Hepatocyte (in vitro differentiated cells): ENCODE data around the gene ARID4B. TPM values are rescaled to one million over a fixed set of nuclear protein-coding genes. Genes with fewer than 3 reads are reported as not detected.

Experiments
- DNase-seq: peaks from one replicate; pipeline ENCODE4 v3.0.0-alpha.2; 2016; ENCODE audit warnings: low spot score
- H2AFZ ChIP-seq: fragments of 200-600 bp; sonication (generic); 2 replicates; pipeline ENCODE4 v1.6.0; 2016; ENCODE audit warnings: antibody characterized with exemption, mild to moderate bottlenecking
- H3K27ac ChIP-seq: fragments of 200-600 bp; sonication (generic); 2 replicates; pipeline ENCODE4 v1.5.1; 2016; ENCODE audit warnings: mild to moderate bottlenecking
- H3K27me3 ChIP-seq: fragments of 200-600 bp; sonication (generic); 2 replicates; pipeline ENCODE4 v1.6.1; 2016
- H3K36me3 ChIP-seq: fragments of 200-600 bp; sonication (generic); replicated peaks from 2 replicates; pipeline ENCODE4 v1.5.1; 2016; ENCODE audit warnings: low read depth; ENCODE audit not compliant: insufficient read depth
- H3K4me1 ChIP-seq: fragments of 200-600 bp; sonication (generic); 2 replicates; pipeline ENCODE4 v1.5.1; 2016; ENCODE audit warnings: mild to moderate bottlenecking, moderate library complexity; ENCODE audit not compliant: insufficient read depth
- H3K4me2 ChIP-seq: fragments of 200-600 bp; sonication (generic); 2 replicates; pipeline ENCODE4 v1.6.0; 2016
- H3K4me3 ChIP-seq: fragments of 200-600 bp; sonication (generic); 2 replicates; pipeline ENCODE4 v1.5.1; 2016; ENCODE audit warnings: mild to moderate bottlenecking
- H3K79me2 ChIP-seq: fragments of 200-600 bp; sonication (generic); 2 replicates; pipeline ENCODE4 v1.6.0; 2017; ENCODE audit warnings: mild to moderate bottlenecking
- H3K9me2 ChIP-seq: fragments of 200-600 bp; sonication (generic); replicated peaks from 2 replicates; pipeline ENCODE4 v1.6.0; 2017; ENCODE audit warnings: mild to moderate bottlenecking; ENCODE audit not compliant: insufficient read depth
- H3K9me3 ChIP-seq: fragments of 200-600 bp; sonication (generic); 2 replicates; pipeline ENCODE4 v1.5.1; 2016; ENCODE audit warnings: low read depth, mild to moderate bottlenecking
- H4K20me1 ChIP-seq: fragments of 200-600 bp; sonication (generic); 2 replicates; pipeline ENCODE4 v1.6.0; 2016; ENCODE audit warnings: mild to moderate bottlenecking; ENCODE audit not compliant: insufficient read depth, poor library complexity, severe bottlenecking
- EZH2 ChIP-seq: fragments of 200-600 bp; sonication (generic); IDR thresholded peaks from 2 replicates; pipeline ENCODE4 v1.6.1; 2016; ENCODE audit warnings: antibody characterized with exemption, mild to moderate bottlenecking, borderline replicate concordance
- EZH2phosphoT487 ChIP-seq: fragments of 200-600 bp; sonication (generic); IDR thresholded peaks from one replicate; pipeline ENCODE4 v1.6.1; 2018; ENCODE audit warnings: antibody characterized with exemption, mild to moderate bottlenecking, low read depth, moderate library complexity; ENCODE audit not compliant: unreplicated experiment, severe bottlenecking
- WGBS: methylation state at CpG from one replicate; pipeline ENCODE4 v1.1.6; 2016; ENCODE audit warnings: low lambda C conversion rate; ENCODE audit errors: missing lambda C conversion rate; 5-methylcytosine and 5-hydroxymethylcytosine counted together
- polyA plus RNA-seq: library from polyadenylated mRNA; unstranded; fragments of >200 nt; fragmentation: Nextera tagmentation; extraction: Ambion mirVana; gene quantifications from 2 replicates; pipeline ENCODE4 v1.2.1, GENCODE V29; 2016
- total RNA-seq: library from RNA; depleted of rRNA; stranded (reverse); fragments of >200 nt; gene quantifications from 2 replicates; pipeline ENCODE4 v1.2.3, GENCODE V29; 2014
- TF ChIP-seq, protein P1 (sequence below): fragments of 200-600 bp; sonication (generic); IDR thresholded peaks from 2 replicates; pipeline ENCODE4 v1.5.1; 2016; ENCODE audit warnings: antibody characterized with exemption, mild to moderate bottlenecking; ENCODE audit not compliant: poor library complexity

The ARID4B gene
- total and polyA plus RNA-seq, 2 experiments from 2014 or later, result 29.4 to 35.0 TPM

DNA sequence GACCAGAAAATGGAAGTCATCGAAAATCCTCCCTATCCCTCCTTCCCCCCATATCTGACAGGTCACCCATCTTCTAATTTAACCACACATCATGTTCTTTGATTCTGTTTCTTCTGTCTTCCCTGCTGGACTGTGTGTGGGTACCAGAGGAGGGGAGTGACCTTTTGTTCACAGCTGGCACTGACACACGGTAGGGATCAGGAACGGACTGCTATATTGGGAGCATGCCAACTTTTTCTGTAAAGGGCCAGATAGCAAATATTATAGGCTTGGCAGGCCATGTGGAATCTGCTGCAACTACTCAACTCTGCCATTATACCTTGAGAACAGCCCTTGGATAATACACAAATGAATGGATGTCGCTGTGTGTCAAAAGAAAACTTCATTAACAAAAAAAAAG lies 191.9 kb downstream of the ARID4B start:
- Histone ChIP-seq H3K79me2 (no peaks in the 10 kb centered on the region), H3K36me3 (no peaks in the 10 kb centered on the region), H3K4me3 (no peak overlapping the region), H3K4me1 (no peaks in the 10 kb centered on the region), H3K9me2 (no peaks in the 10 kb centered on the region), H3K4me2 (no peak overlapping the region), H3K27ac (no peak overlapping the region), H3K27me3 (no peaks in the 10 kb centered on the region), H3K9me3 (no peaks in the 10 kb centered on the region), H2AFZ (no peak overlapping the region), H4K20me1 (no peaks in the 10 kb centered on the region)
- WGBS, result 81% methylated on average over 4 of the region's 4 CpGs
- TF ChIP-seq, protein P1, sequence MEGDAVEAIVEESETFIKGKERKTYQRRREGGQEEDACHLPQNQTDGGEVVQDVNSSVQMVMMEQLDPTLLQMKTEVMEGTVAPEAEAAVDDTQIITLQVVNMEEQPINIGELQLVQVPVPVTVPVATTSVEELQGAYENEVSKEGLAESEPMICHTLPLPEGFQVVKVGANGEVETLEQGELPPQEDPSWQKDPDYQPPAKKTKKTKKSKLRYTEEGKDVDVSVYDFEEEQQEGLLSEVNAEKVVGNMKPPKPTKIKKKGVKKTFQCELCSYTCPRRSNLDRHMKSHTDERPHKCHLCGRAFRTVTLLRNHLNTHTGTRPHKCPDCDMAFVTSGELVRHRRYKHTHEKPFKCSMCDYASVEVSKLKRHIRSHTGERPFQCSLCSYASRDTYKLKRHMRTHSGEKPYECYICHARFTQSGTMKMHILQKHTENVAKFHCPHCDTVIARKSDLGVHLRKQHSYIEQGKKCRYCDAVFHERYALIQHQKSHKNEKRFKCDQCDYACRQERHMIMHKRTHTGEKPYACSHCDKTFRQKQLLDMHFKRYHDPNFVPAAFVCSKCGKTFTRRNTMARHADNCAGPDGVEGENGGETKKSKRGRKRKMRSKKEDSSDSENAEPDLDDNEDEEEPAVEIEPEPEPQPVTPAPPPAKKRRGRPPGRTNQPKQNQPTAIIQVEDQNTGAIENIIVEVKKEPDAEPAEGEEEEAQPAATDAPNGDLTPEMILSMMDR, result no peak
- TF ChIP-seq EZH2 (no peak), EZH2phosphoT487 (no peak)
- no peak for DNase-seq

DNA sequence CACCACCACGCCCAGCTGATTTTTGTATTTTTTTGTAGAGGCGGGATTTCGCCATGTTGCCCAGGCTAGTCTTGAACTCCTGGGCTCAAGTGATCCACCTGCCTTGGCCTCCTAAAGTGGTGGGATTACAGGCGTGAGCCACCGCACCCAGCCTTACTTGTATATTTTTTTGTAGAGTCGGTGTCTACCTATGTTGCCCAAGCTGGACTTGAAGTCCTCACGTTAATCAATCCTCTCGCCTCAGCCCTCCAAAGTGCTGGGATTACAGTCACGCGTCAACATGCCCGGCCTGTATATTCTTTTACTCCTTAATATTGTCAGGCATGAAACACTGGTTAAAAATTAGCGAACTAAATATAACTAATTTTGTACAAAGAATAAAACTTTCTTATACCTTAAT lies 193.8 kb downstream of the ARID4B start:
- no peak overlapping the region for H3K27ac ChIP-seq
- H2AFZ ChIP-seq, result no peak overlapping the region
- H3K27me3 ChIP-seq, result no peaks in the 10 kb centered on the region
- H3K9me2 ChIP-seq, result no peaks in the 10 kb centered on the region
- no peak overlapping the region for H3K4me3 ChIP-seq
- H4K20me1 ChIP-seq, result no peaks in the 10 kb centered on the region
- H3K4me1 ChIP-seq, result no peaks in the 10 kb centered on the region
- whole genome bisulfite sequencing, result 97% methylated on average over 12 of the region's 12 CpGs
- TF ChIP-seq, protein P1, result no peak
- TF ChIP-seq EZH2phosphoT487 (no peak), EZH2 (no peak)
- no peaks in the 10 kb centered on the region for H3K79me2 ChIP-seq
- no peaks in the 10 kb centered on the region for H3K9me3 ChIP-seq
- H3K36me3 ChIP-seq, result no peaks in the 10 kb centered on the region
- DNase-seq, result no peak
- no peak overlapping the region for H3K4me2 ChIP-seq

DNA sequence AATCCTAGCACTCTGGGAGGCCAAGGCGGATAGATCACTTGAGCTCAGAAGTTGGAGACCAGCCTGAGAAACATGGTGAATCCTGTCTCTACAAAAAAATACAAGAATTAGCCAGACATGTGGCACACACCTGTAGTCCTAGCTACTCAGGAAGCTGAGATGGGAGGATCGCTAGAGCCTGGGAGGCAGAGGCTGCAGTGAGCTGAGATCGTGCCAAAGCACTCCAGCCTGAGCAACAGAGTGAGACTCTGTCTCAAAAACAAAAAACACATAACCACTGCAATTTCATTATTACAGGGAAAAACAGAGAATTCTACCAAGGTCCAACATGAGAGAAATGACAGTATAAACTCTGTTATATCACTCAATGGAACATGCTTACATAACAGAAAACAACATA lies 194.9 kb downstream of the ARID4B start:
- no peak overlapping the region for H3K27ac ChIP-seq
- DNase-seq, result no peak
- 89% methylated on average over 3 of the region's 3 CpGs for WGBS
- no peaks in the 10 kb centered on the region for H3K27me3 ChIP-seq
- no peak overlapping the region for H3K4me2 ChIP-seq
- no peak overlapping the region for H2AFZ ChIP-seq
- H3K4me1 ChIP-seq, result no peaks in the 10 kb centered on the region
- H3K36me3 ChIP-seq, result no peaks in the 10 kb centered on the region
- no peak overlapping the region for H3K4me3 ChIP-seq
- TF ChIP-seq EZH2, result no peak
- TF ChIP-seq, protein P1, result no peak
- TF ChIP-seq EZH2phosphoT487, result no peak
- H3K9me3 ChIP-seq, result no peaks in the 10 kb centered on the region
- no peaks in the 10 kb centered on the region for H4K20me1 ChIP-seq
- H3K9me2 ChIP-seq, result no peaks in the 10 kb centered on the region
- H3K79me2 ChIP-seq, result peaks cover 5% of the 10 kb centered on the region

DNA sequence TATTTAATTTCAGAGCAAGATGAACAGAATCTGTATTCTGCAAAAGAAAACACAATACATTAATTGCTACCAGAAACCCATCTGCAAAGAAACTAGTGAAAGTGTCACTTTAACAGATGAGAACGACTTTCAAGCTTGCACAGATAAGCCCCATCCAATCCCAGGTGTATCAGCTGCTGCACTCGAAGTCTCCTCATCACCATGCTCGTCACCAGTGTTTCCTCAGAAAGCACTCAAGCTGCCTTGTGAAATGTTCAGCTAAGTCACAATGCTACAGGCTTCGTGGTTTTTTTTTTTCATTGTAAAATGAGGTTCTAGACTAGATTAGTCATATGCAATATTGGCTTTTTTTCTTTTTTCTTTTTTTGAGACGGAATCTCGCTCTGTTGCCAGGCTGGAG lies 196.0 kb downstream of the ARID4B start:
- H3K27ac ChIP-seq, result no peak overlapping the region
- H3K4me2 ChIP-seq, result no peak overlapping the region
- no peak overlapping the region for H2AFZ ChIP-seq
- no peaks in the 10 kb centered on the region for H3K9me2 ChIP-seq
- H3K4me3 ChIP-seq, result no peak overlapping the region
- H3K27me3 ChIP-seq, result no peaks in the 10 kb centered on the region
- peaks cover 9% of the 10 kb centered on the region for H4K20me1 ChIP-seq
- H3K4me1 ChIP-seq, result peaks cover 4% of the 10 kb centered on the region
- peaks cover 16% of the 10 kb centered on the region for H3K79me2 ChIP-seq
- H3K36me3 ChIP-seq, result no peaks in the 10 kb centered on the region
- 82% methylated on average over 6 of the region's 6 CpGs for WGBS
- no peaks in the 10 kb centered on the region for H3K9me3 ChIP-seq
- DNase-seq, result no peak
- TF ChIP-seq, protein P1, result no peak
- TF ChIP-seq EZH2, result no peak
- TF ChIP-seq EZH2phosphoT487, result no peak
